NCI-H187 treated with DMSO at 0.1 percent for 48 hours (cell line): ENCODE data around the gene AGRN.

Experiments used
- DNase-seq: peaks from one replicate; lab custom pipeline; 2025; lab: John Stamatoyannopoulos, UW

The AGRN gene

GRCh38 chr1:1082239-1082775 lies 62.4 kb downstream of the AGRN start:
- DNase-seq: no peak

DNA sequence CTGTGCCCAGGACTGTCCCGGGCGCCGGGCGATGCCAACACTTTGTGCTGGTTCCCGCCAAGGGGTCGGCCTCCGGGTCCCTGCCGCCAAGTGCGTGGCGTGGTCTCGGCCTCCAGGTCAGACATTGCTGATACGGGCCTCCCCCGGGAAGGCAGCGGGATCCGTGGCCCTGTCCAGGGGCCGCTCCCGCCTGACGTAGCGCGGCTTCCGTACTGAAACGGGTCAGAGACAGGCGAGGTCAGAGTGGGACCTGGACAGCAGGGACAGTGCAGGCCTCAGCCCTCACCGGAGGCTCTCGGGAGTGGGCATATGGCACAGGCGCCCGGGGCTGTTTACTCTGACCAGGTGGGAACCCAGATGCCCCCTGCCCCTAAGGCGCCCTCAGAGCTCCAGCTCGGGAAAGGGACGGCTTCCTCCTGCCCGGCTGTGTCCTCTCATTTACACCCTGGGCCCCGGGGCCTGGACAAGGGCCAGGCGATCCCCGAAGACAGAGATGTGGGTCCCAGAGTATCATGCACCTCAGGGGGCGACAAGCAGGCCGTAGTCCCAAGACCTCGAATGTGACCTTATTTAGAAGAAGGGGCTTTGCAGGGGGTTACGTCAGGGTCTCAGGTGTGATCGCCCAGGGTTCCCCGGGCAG lies 63.0 kb downstream of the AGRN start:
- DNase-seq: no peak

DNA sequence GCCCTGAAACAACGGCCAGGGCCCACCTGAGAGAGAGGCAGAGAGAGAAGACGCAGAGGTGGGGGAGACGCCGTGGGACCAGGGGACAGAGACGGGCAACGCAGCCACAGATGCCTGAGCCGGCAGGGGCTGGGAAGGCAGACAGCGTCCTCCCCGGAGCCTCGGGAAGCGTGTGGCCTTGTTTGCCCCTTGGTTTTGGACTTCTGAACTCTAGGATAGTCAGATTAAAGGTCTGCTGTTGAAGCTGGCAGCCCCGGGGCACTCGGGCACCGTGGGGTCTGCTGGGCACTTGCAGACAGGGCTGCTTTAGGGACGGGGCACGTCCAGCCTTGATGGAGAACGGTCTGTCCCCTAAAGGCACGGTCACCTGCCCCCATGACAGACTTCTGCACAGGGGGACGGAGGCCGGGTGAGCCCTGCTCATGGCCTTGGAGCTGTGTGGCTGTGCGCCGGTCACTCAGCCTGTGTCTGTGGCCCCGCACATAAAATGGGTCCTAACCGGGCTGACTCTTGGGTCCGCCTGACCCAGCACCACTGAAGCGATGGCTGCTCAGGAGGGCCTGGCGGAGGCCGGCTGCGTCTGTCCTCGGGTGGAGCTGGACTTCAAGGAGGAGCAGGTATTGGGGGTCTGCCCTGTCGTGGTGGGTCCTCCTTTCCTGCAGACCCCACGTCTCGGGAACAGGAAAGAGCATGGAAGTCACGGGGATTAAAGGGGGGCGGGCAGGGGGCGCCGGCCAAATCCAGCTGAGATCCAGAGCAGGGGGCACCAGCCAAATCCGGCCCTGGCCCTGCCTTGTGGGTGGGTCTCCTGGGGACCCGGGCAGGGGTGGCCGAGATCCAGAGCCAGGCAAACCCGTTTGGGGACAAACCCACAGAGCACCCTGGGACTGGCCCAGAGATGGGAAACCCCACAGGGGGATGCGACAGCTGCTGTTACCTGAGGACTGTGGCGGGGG lies 63.8 kb downstream of the AGRN start:
- DNase-seq: no peak

DNA sequence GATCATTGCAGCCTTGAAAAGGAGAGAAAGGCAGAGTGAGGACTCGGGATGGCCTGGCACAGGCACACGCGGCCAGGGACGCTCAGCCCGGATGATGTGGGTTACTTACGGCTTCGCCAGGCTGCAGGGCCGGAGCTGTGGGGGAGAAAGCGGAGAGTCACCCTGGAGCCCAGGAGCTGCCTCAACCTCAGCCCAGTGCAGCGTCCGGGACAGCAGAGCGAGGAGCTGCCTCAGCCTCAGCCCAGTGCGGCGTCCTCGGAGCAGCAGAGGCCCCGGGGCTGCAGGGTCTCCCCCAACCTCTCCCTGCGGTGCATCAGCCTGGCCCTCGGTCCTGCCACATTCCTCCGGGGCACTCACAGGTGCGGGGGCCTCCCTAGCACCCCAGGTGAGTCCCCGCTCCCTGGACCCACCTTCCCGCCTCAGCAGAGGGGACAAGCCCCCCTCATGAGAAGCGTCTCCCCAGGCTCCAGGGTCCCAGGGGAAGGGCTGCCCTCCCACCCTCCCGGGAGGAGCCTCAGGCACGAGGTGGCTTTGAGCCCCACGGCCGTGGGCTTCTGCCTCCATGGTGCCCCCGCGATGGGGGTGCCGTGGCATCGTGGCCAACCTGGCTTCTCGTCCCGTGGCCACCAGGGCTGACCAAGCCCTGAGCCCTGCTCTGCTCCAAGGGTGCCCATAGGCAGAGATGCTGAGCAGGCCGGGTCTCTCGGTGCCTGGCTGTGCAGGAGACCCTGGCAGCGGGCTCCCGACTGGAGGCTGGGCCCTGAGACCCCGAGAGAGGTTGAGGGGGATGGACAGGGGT lies 64.7 kb downstream of the AGRN start:
- DNase-seq: no peak

DNA sequence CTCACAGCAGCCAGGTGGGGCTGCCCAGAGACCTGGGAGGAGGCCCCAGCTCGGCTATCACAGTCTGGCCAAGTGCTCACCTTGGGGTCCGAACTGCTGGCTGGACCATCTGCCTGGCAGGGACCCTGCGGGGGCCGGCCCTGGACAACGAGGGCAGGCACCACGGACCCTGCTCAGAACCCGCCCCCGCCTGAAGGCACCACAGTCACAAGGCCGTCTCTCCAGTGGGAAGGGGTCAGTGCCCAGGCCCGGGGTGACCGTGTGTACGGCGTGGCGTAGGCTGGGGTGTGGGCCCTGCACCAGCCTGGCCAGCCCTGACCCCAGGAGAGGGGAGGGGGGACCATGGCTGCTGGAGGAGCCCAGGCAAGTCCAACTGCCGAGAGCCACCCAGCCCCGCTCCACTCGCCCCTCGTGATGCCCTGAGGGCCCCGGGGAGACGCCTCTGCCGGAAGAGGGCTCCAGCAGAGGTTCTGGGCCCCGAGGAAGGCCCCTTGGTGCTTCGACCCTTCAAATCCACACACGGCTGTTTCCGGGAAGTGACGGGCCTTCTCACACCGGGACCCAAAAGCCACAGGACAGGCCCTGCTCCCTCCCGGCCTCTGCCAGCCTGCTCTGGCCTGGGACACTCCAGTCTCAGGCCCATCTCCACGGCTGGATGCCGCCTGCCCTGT lies 65.4 kb downstream of the AGRN start:
- DNase-seq: no peak

GRCh38 chr1:1085911-1086841 lies 66.3 kb downstream of the AGRN start:
- no peak for DNase-seq

DNA sequence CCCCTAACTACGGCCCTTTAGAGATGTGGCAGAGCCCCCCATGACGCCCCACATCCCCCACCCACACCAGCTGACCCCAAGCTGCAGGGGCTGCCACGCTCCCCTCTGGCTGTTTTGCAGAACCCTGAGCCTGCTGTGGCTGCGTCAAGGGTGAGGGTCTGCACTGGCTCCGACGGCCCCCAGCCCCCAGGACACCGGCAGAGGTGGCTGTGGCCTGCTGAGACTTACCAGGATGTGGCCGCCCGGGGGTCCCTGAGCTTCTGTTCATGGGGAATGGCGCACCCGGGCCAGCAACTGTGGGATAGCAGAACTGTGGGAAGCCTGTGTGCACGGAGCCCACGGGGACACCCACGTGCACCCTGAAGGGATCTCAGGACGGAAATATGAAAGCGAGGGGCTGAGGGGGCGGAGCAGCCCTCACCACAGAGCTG lies 67.0 kb downstream of the AGRN start:
- DNase-seq: no peak

GRCh38 chr1:1087351-1088028 lies 67.6 kb downstream of the AGRN start:
- DNase-seq: no peak

- DNase-seq: no peak
These were observed 68.3 kb downstream of the AGRN start for GRCh38 chr1:1088029-1088800.

GRCh38 chr1:1088801-1089680 lies 69.1 kb downstream of the AGRN start:
- DNase-seq: no peak

DNA sequence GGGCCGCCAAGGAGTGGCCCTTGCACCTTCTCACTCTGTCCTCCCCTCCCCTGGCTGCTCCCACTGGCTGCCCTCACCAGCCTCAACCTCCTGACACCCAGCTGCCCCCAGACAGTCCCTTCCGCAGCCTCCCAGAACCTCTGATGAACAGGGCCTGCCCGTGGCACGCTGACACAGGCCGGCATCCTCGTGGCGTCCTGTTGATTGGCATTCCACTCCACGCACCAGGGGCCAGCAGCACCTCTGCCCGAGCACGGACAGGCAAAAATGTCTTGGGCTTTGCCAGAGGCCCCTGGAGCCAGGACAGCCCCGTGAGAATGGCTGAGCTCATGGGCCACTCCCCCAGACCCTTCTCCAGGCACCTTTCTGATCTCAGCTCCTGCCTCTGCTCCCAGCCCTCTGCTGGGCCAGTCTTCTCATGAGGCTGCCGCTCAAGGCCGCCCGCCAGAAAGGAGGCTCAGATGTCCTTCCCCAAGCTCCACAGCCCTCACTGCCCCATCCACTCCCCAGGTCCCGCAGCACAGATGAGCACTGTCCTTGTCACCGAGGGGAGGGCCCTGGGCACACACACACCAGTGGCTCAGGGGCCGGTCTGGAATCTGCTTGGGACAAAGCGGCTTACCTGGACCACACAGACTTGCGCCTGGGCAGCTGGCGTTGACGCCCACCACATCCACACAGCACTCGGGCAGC lies 70.0 kb downstream of the AGRN start:
- no peak for DNase-seq

DNA sequence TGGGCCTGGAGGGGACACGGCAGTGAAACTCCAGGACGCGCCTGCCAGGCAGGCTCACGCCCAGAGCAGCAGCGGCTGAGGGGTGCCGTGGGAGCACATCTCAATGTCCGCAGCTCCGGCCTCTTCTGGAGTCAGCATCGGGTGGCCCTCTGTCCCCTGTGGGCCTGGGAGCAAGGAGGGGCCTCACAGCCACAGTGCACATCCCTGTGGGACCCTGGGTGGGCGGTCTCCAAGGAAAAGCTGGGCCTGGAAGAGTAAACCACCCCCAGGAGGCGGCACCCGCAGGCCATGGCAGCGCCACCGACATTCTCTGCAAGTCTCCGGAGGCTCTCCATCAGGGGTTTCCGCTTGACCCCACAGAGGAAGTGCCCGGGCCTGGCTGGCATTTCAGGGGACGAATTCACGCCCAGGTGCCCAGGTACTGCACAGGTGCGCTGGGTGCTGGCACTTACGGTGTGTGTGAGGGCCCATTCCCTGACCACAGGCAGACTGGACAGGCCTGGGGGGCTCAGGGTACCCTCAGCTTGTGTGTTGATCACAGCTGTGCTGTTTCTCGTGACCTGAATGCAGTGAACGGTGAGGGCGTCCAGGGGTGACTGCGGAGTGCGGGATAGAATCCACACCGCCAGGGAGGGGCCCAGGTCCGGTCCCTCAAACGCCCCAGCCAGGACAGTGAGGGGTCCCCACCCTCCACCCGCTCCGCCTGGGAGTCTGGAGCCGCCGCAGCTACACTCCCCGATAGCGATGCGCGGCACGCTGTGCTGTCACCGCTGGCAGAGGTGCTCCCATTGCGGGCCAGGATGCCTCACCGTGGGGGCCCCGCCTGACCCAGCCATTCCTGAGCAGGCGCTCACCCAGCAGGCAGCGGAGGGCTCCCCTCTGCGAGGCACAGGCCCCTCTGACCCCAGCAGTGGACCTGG lies 70.8 kb downstream of the AGRN start:
- no peak for DNase-seq

- DNase-seq: no peak
These were observed 71.6 kb downstream of the AGRN start for GRCh38 chr1:1091344-1092148.

DNA sequence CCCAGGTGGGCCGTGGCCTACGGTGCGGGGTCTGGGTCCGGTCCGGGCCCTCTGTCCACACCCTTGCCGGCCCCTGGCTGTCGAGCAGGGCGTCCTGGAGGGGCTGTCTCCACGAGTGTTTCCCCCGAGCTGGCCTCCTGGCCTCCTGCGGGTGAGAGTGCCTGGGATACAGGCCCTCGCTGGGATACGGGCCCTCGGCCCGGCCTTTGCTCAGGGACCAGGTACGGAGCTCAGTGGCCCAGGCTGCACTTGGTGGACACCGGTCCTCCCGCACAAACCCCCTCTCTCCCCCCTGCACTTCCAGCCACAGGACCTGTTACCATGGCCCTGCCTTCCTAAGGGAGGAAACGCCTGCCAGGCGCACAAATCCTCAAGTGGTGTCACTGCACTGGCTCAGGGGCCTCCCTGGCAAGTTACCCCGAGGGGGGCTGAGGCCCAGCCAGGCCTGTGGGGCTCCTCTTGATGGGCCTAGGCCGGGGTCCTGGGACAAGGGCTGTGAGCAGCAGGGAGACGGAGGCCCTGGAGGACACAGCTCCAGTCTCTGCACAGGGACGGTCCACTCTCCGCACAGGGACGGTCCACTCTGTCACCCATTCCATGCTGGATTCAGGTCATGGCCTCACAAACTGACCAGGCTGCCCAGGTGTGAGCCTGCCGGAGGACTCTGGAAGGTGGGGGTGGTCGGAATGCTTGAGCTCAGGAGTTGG lies 72.4 kb downstream of the AGRN start:
- DNase-seq: no peak
